ENCODE results near the gene MED22.

- TF ChIP-seq CTCF (IDR thresholded peaks at IDR 0.05) (no peak), POLR2A (IDR thresholded peaks at IDR 0.05) (no peak), EP300 (IDR thresholded peaks at IDR 0.05; ENCODE audit: low read depth) (no peak)
Measured at GRCh38 chr9:133351526-133351907, 3.6 kb upstream of the MED22 start.

All from transverse colon (tissue), 3 donors.